OCI-LY7 (cell line): ENCODE measurements around the gene ZNF616.

Source experiments
- CTCF ChIP-seq: fragments of 200-600 bp; sonication (generic); conservative IDR thresholded peaks from 2 replicates; pipeline ENCODE4 v1.5.1; 2014; ENCODE audit warnings: mild to moderate bottlenecking, antibody characterized with exemption, low read length, moderate library complexity, mixed read lengths
- EZH2phosphoT487 ChIP-seq: fragments of 200-600 bp; sonication (generic); IDR thresholded peaks from 2 replicates; pipeline ENCODE4 v1.6.1; 2018; ENCODE audit warnings: low read depth, borderline replicate concordance, mild to moderate bottlenecking, mixed run types, antibody characterized with exemption, low read length, moderate library complexity, mixed read lengths

GRCh38 chr19:52188822-52189734 lies 49.3 kb upstream of the ZNF616 start:
- TF ChIP-seq CTCF (no peak; the same call in 1 of the 2 replicates), EZH2phosphoT487 (no peak)
